Spleen (tissue), 11 donors: ENCODE measurements around the gene GIPC3. TPM values are rescaled to one million over a fixed set of nuclear protein-coding genes. Genes with fewer than 3 reads are reported as not detected.
A peak's percentile ranks its signal among the peaks of the same experiment; 100 is the strongest.

Experiments
- DNase-seq: peaks from one replicate; pipeline ENCODE4 v3.0.0-alpha.2; 2020
- H3K27ac ChIP-seq, 8 donors: fragments of 200-600 bp; sonication (generic) in 7 of 8; 1 replicate in 4 of 8; 2 replicates in 4 of 8; pipeline versions ENCODE4 v1.5.0 to v1.8.0; 2016 to 2021; ENCODE audit warnings: inconsistent platforms in 4 of 8, mild to moderate bottlenecking in 4 of 8, moderate library complexity in 1 of 8
- H3K27me3 ChIP-seq, 7 donors: fragments of 200-600 bp; sonication (generic) in 6 of 7; replicated peaks in 1 of 7; 1 replicate in 4 of 7; 2 replicates in 3 of 7; pipeline versions ENCODE4 v1.5.0 to v1.8.0; 2016 to 2021; ENCODE audit warnings: inconsistent platforms in 3 of 7, mild to moderate bottlenecking in 1 of 7
- H3K36me3 ChIP-seq, 6 donors: fragments of 200-600 bp; sonication (generic) in 5 of 6; 1 replicate in 4 of 6; 2 replicates in 2 of 6; pipeline versions ENCODE4 v1.5.0 to v1.8.0; 2016 to 2021; ENCODE audit warnings: inconsistent platforms in 2 of 6
- H3K4me1 ChIP-seq, 6 donors: fragments of 200-600 bp; sonication (generic) in 5 of 6; 1 replicate in 3 of 6; 2 replicates in 3 of 6; pipeline versions ENCODE4 v1.5.0 to v1.8.0; 2016 to 2021; ENCODE audit warnings: inconsistent platforms in 3 of 6
- H3K4me3 ChIP-seq, 8 donors: fragments of 200-600 bp; sonication (generic) in 7 of 8; 1 replicate in 4 of 8; 2 replicates in 4 of 8; pipeline versions ENCODE4 v1.5.0 to v1.8.0; 2016 to 2021; ENCODE audit warnings: inconsistent platforms in 4 of 8, mild to moderate bottlenecking in 4 of 8, moderate library complexity in 2 of 8
- H3K9me3 ChIP-seq, 8 donors: fragments of 200-600 bp; sonication (generic) in 7 of 8; 1 replicate in 4 of 8; 2 replicates in 4 of 8; pipeline versions ENCODE4 v1.5.0 to v1.8.0; 2016 to 2021; ENCODE audit warnings: inconsistent platforms in 4 of 8
- POLR2A ChIP-seq, 3 donors: fragments of 450-650 bp; IDR thresholded peaks; one replicate each; pipeline ENCODE4 v1.5.1; 2017; ENCODE audit warnings: antibody characterized with exemption in 3 of 3, mild to moderate bottlenecking in 1 of 3
- POLR2AphosphoS5 ChIP-seq, 3 donors: sonication (generic); formaldehyde crosslinking; IDR thresholded peaks; one replicate each; pipeline ENCODE4 v1.5.1; 2017; ENCODE audit warnings: antibody characterized with exemption in 3 of 3
- WGBS, 5 donors: extraction: QIAGEN DNeasy Blood & Tissue Kit in 3 of 5; methylation state at CpG; one replicate each; pipeline versions ENCODE4 v1.1.5 to v1.1.7; 2013 to 2018; 5-methylcytosine and 5-hydroxymethylcytosine counted together
- intact Hi-C: fragments of 100-400 bp; cut with DNase I; formaldehyde crosslinking; loops from one replicate; pipeline ENCODE4 v1.15.0; 2023; ENCODE audit warnings: low total_unique reads
- polyA plus RNA-seq, 3 donors: library from polyadenylated mRNA; stranded (reverse); fragments of 200-250 nt; gene quantifications; one replicate each; pipeline ENCODE4 v1.2.1, GENCODE V29; 2013
- total RNA-seq, 7 donors: library from RNA; depleted of rRNA in 3 of 7; stranded (reverse); fragments of >200 nt in 3 of 7; fragmentation: NEBNext Ultra II Directional in 4 of 7; extraction: Animal tissue kit (Norgen Biotek cat#: 25700) in 4 of 7; gene quantifications; one replicate each; pipeline versions ENCODE4 v1.1.0 to v1.2.1, GENCODE V29; 2016 to 2021
- TF ChIP-seq, protein P1 (sequence below), 11 experiments: fragments of 200-600 bp in 7 of 11; fragments of 450-650 bp in 4 of 11; sonication (generic) in 4 of 11; IDR thresholded peaks in 8 of 11; conservative IDR thresholded peaks in 3 of 11; 1 replicate in 7 of 11; 2 replicates in 4 of 11; pipeline versions ENCODE4 v1.4.0 to v1.8.0; 2016 to 2021; ENCODE audit warnings: antibody characterized with exemption in 11 of 11, inconsistent platforms in 4 of 11, mild to moderate bottlenecking in 1 of 11
- donor health status: healthy with polysubstance abuse.
- donor health status: DM: no; HTN: no; CAD: no; lungs with moderate emphysema.
- donor health status: DM: no; HTN: no; CAD: no.
- donor health status: Bipolar disorder and iron deficiency.
- donor health status: healthy.
- donor health status: DM: no; HTN: no; CAD: no.
- donor health status: DM: yes; HTN: yes; CAD: no.

GIPC3 gene
- total and polyA plus RNA-seq, 10 donors = 0.80 to 9.2 (median 5.1) TPM

DNA sequence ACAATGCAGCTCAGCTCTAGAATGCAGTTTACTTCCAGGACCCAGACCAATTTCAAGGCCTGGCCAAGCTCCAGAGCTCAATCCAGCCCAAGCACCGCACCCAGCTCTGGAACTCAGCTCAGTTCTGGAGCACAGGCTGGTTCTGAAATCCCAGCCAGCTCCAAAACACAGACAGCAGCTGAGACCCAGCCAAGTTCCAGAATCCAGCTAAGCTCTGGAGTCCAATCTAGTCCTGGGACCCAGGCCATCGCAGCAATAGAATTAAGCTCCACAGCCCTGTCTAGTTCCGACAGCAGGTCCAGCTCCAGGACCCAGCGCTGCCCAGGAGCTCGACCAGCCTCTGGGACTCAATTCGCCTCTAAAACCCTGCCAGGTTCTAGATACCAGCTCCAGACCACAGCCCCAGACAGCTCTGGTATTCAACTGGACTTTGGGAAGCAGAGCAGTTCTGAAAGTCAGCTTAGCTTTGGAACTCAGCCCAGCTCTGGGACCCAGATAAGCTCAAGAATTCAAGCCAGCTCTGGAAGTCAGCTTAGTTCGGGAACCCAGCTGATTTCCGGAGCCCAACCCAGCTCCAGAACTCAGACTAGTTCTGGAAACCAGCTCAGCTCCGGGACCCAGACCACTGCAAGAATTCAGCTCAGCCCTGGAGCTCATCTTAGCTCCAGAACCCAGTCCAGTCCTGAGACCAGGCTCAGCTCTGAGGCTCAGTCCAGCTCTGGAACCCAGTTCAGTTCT lies 6.8 kb downstream of the GIPC3 start:
- Histone ChIP-seq H3K9me3 (no peaks in the 10 kb centered on the region), H3K27ac (no peak overlapping the region), H3K36me3 (peaks cover 0 to 16% (median 0%) of the 10 kb centered on the region in 6 donors), H3K4me1 (no peaks in the 10 kb centered on the region), H3K27me3 (no peaks in the 10 kb centered on the region), H3K4me3 (no peak overlapping the region)
- no peak for TF ChIP-seq POLR2A (IDR thresholded peaks at IDR 0.05)
- TF ChIP-seq POLR2AphosphoS5 (IDR thresholded peaks at IDR 0.05) = no peak
- 81 to 95% (median 90%) methylated on average over 7 to 9 of the region's 9 CpGs for WGBS, 5 donors
- no peak for DNase-seq
- intact Hi-C loops = no loop called here

DNA sequence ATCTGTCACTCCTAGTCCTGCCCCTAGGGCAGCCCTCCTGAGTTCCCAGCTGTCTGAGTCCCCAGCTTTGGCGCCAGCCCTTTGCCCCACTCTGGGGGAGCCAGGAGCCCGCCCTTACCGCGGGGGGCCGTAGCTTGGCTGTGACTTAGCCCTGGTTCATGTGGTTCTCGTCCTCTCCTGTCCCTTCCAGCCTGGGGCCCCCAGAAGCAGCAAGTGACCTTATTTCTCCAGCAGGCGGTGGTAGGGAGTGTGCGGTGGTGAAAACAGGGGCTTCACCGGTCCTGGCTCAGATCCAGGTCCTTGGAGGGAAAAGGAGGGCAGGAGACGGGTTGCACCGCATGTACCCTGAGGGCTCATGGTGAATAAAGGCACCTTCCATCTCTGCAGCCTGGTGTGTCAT lies 7.9 kb downstream of the GIPC3 start:
- intact Hi-C loops = no loop called here
- peaks cover 0 to 23% (median 0%) of the 10 kb centered on the region in 6 donors for H3K36me3 ChIP-seq
- H3K27me3 ChIP-seq = no peaks in the 10 kb centered on the region
- H3K4me1 ChIP-seq = no peaks in the 10 kb centered on the region
- no peak for DNase-seq
- no peak overlapping the region for H3K27ac ChIP-seq
- peak in 1 of 3 donors; percentile 24 for TF ChIP-seq POLR2AphosphoS5 (IDR thresholded peaks at IDR 0.05)
- TF ChIP-seq, protein P1, sequence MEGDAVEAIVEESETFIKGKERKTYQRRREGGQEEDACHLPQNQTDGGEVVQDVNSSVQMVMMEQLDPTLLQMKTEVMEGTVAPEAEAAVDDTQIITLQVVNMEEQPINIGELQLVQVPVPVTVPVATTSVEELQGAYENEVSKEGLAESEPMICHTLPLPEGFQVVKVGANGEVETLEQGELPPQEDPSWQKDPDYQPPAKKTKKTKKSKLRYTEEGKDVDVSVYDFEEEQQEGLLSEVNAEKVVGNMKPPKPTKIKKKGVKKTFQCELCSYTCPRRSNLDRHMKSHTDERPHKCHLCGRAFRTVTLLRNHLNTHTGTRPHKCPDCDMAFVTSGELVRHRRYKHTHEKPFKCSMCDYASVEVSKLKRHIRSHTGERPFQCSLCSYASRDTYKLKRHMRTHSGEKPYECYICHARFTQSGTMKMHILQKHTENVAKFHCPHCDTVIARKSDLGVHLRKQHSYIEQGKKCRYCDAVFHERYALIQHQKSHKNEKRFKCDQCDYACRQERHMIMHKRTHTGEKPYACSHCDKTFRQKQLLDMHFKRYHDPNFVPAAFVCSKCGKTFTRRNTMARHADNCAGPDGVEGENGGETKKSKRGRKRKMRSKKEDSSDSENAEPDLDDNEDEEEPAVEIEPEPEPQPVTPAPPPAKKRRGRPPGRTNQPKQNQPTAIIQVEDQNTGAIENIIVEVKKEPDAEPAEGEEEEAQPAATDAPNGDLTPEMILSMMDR (IDR thresholded peaks at IDR 0.05 in 8 of 11, conservative IDR thresholded peaks at IDR 0.05 in 3 of 11) = no peak
- no peak overlapping the region for H3K4me3 ChIP-seq
- WGBS, 5 donors = 50 to 74% (median 69%) methylated on average over 11 of the region's 11 CpGs
- no peaks in the 10 kb centered on the region for H3K9me3 ChIP-seq

DNA sequence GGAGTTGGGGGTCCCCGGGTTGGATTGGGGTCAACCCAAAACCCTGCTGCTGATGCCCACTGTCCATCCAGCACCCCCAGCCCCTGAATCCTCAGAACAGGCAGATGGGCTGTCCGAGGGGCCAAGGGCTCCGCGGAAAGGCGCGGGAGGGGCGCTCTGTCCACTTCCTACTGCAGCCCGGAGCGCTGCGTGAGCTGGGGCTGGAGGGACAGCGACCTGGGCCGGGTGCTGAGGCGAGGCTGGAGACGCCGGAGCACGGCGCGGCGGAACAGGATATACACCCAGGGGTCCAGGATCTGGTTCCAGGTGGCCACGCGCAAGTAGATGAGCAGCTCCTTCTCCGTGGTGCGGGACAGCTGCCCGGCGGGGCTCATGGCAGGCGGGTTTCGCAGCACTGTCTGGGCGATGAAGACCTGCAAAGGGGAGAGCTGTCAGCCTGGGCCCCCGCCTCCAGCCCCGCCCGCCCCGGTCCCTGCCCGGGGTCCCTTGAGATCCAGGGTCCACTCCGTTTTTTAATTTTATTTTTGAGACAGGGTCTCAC lies 10.3 kb downstream of the GIPC3 start:
- Histone ChIP-seq H3K36me3 (peaks cover 0 to 29% (median 7%) of the 10 kb centered on the region in 6 donors), H3K9me3 (no peaks in the 10 kb centered on the region), H3K4me3 (no peak overlapping the region), H3K27ac (no peak overlapping the region), H3K27me3 (no peaks in the 10 kb centered on the region), H3K4me1 (no peaks in the 10 kb centered on the region)
- intact Hi-C loops = no loop called here
- TF ChIP-seq POLR2AphosphoS5 (IDR thresholded peaks at IDR 0.05) = peak in 1 of 3 donors; percentile 27
- no peak for TF ChIP-seq POLR2A (IDR thresholded peaks at IDR 0.05)
- no peak for DNase-seq
- 85 to 97% (median 91%) methylated on average over 29 to 34 of the region's 34 CpGs for WGBS, 5 donors

DNA sequence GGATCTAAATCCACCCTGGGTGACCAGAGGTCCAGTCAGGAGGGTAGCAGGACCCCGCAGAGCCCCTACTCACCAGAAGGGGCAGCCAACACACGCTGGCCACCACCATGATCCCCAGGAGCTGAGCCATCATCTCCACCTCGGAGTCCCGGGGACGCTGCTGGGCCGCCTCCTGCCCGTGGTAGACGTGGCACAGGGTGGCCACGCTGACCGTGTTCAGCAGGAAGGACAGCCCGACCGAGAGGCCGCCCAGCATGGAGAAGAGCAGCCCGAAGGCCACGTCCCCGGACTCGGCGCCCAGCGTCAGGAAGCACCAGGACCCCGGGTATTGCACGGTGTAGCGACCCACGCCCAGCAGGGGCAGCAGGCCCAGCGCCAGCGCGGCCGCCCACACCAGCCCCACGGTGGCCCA lies 14.5 kb downstream of the GIPC3 start:
- no peaks in the 10 kb centered on the region for H3K9me3 ChIP-seq
- H3K27me3 ChIP-seq = peaks cover 0 to 6% (median 0%) of the 10 kb centered on the region in 7 donors
- no peak for DNase-seq
- no peak overlapping the region for H3K27ac ChIP-seq
- H3K4me1 ChIP-seq = peaks cover 13 to 27% (median 19%) of the 10 kb centered on the region in 6 donors
- H3K36me3 ChIP-seq = peaks cover 0 to 29% (median 7%) of the 10 kb centered on the region in 6 donors
- WGBS, 5 donors = 82 to 97% (median 95%) methylated on average over 7 to 28 of the region's 28 CpGs
- intact Hi-C loops = no loop called here
- TF ChIP-seq POLR2AphosphoS5 (IDR thresholded peaks at IDR 0.05) (no peak), POLR2A (IDR thresholded peaks at IDR 0.05) (no peak)
- TF ChIP-seq, protein P1 (IDR thresholded peaks at IDR 0.05 in 8 of 11, conservative IDR thresholded peaks at IDR 0.05 in 3 of 11) = no peak
- no peak overlapping the region for H3K4me3 ChIP-seq

DNA sequence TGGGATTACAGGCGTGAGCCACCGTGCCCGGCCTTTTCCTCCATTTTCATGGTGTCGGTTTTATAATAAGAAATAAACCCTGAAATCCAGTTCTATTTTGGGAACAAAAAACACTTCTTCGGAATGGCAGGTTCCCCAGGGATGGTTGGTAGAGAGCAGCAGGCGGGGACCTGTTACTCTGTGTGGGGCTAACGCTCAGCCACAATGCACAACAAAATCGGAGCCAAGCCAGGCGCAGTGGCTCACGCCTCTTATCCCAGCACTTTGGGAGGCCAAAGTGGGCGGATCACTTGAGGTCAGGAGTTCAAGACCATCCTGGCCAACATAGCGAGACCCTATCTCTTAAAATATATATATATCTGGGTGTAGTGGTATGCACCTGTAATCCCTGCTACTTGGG lies 15.7 kb downstream of the GIPC3 start:
- DNase-seq = no peak
- WGBS, 5 donors = 92 to 95% (median 94%) methylated on average over 12 of the region's 12 CpGs

More for the DNA sequence above, 15.7 kb downstream of the GIPC3 start:
- Histone ChIP-seq H3K27me3 (peaks cover 0 to 17% (median 1%) of the 10 kb centered on the region in 7 donors), H3K36me3 (peaks cover 0 to 21% (median 7%) of the 10 kb centered on the region in 6 donors), H3K4me1 (peaks cover 23 to 39% (median 30%) of the 10 kb centered on the region in 6 donors), H3K27ac (no peak overlapping the region), H3K9me3 (no peaks in the 10 kb centered on the region), H3K4me3 (no peak overlapping the region)
- TF ChIP-seq POLR2AphosphoS5 (IDR thresholded peaks at IDR 0.05) = no peak
- no peak for TF ChIP-seq POLR2A (IDR thresholded peaks at IDR 0.05)
- TF ChIP-seq, protein P1 (IDR thresholded peaks at IDR 0.05 in 8 of 11, conservative IDR thresholded peaks at IDR 0.05 in 3 of 11) = no peak
- intact Hi-C loops = no loop called here
